ENCODE data around the gene SLC35A3. TPM values are rescaled to one million over a fixed set of nuclear protein-coding genes. Genes with fewer than 3 reads are reported as not detected.
A peak's percentile ranks its signal among the peaks of the same experiment; 100 is the strongest.
"Not testable (repeated sequence)": the region's sequence is repeated elsewhere in the genome, so short reads cannot be mapped to it uniquely, and the experiment has no call there.

The SLC35A3 gene
- total RNA-seq: 40.1 TPM

DNA sequence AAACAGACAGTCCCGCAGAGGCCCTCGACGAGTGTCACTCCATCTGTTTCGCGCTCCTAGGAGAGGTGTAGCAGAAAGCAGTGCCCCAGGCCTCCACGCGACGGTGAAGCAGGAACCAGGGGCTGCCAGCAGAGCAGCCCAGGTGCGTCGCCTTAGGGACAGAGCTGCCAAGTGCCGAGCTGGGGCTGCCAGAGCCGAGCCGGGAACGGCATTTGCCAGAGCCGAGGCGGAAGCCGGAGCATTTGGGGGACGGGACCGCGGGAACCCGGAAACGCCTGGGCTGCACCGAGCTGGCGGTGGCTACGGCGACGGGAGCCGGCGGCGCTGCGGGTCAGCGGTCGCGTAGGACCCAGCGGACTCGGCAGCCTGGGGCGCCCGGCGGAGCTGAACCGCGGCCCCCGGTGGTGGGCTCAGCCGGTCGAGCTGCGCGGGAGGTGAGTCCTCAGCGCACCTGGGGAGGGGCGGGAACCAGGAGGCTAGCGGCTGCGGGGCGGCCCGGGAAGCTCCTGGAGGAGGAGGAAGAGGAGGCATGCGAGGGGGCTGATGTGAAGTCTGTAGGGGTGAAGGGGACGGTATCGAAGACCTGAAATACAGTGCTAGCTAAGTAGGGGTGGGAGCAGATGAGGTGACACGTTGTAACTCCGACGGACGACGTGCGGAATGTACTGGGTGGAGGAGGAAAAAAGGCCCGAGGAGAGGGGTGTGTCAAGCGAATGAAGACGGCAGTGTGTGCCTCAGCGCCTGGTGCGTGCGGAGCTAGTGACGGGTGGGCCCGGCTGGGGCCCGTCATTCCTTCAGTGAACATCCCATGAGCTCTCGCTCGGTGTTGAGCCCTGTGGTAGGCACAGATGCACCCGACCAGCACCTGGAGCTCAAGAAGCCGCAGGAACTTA, at the start of gene SLC35A3:
Gene SLC35A3 (plus strand): TSS at position 268 of the 893 bp plus-strand sequence. CDS start 23,559 bp downstream, outside the sequence.
- DNase-seq: peak; percentile 82

DNA sequence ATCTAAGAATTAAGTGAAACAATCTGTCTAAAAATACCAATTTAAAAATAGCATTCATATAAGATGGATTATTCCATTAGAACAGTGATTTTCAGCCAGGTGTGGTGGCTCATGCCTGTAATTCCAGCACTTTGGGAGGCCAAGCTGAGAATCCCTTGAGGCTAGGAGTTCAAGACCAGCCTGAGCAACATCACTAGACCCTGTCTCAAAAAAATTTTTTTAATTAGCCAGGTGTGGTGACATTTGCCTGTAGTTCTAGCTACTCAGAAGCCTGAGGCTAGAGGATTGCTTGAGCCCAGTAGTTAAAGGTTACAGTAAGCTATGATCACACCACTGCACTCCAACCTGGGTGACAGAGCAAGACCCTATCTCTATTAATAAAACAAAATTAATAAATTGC, 35.0 kb upstream of the SLC35A3 start:
- no peak for DNase-seq

DNA sequence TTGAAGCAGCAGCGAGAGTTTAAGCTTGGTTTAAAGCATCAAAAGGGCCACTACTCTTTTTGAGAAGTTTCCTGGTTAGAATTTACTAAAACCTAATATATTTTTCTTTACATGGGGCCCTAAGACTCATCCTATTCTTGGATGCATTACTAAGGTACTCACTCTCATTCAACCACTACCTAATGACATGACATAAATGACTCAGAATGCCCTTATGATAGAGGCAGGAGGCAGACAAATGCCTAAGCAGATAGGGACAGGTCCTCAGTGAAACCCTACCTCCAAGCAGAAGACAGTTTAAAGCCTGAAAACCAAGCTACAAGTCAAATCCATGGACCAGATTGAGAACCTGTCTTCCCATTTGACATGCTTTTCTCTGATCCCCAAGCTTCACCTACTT, 34.3 kb upstream of the SLC35A3 start:
- DNase-seq: no peak

DNA sequence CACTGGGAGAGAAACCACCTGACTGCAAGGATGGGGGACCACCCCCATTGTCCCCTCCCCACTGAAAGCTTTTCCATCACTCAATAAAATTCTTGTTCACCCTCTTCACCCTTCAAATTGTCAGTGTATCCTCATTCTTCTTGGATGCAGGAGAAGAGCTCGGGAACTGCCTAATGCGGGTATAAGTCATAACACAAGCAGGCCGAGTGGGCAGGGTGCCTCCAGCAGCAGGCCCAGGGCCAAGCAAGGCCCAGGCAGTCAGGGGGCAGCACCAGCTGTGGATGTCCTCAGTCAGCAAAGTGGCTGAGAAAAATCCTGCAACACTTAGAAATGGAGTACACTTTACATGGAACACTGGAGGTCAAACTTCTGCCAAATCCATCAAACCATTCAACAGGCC, 33.7 kb upstream of the SLC35A3 start:
- DNase-seq: no peak

DNA sequence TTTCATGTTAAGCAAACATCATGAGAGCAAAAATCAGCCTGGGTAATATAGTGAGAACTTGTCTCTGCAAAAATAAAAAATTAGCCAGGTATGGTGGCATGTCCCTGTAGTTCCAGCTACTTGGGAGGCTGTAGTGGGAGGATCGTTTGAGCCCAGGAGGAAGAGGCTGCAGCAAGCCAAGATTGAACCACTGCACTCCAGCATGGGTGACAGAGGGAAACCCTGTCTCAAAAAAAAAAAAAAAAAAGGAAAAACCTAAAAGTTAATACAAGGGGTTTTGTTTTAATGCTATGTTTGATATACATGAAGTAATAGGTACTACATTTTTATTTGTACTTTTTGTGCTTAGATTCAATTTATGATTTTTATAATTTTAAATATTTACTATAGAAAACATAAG, 27.1 kb upstream of the SLC35A3 start:
- no peak for DNase-seq

DNA sequence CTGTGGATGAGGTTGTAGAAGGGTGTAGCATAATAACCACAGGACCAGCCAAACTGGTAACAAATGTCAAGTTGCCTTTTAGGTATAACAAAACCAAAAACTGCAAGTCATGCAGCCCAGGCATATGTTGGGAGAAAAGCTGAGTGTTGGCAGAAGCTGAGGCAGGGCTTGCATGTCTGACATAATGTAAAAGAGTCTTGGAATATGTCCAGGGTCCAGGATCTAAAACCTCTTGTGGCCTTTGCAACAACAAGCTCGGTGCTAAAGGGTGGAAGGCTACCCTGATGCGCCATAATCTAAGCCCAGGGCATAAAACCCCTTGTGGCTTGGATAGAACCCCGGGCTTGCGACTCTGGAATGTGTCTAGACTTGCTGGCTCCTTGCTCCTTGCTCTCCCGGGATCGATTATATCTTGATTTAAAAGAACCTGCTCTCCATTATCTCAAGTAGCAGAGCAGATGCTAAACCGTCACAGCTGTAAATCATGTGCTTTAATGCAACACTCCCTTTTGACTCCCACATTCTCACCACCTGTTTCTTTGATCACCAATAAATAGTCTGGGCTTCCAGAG, 26.5 kb upstream of the SLC35A3 start:
- peak; percentile 28 for DNase-seq

DNA sequence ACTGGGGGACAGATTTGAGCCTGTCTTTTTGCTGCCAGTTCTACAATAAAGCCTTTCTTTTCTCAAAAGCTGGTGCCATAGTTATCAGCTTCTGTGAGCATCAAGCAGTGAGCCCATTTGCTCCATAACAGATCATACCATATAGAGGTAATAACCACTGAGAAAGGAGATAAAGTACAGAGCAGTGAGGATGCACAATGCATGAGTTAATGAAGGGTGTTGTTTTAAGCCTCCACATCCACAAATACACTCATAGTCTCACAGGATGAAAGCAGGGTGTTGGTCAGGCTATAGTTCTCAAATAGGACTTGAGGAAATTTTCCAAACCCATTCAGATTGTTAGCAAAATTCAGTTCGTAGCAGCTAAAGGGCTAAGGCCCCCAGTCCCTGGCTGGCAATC, 25.6 kb upstream of the SLC35A3 start:
- no peak for DNase-seq

DNA sequence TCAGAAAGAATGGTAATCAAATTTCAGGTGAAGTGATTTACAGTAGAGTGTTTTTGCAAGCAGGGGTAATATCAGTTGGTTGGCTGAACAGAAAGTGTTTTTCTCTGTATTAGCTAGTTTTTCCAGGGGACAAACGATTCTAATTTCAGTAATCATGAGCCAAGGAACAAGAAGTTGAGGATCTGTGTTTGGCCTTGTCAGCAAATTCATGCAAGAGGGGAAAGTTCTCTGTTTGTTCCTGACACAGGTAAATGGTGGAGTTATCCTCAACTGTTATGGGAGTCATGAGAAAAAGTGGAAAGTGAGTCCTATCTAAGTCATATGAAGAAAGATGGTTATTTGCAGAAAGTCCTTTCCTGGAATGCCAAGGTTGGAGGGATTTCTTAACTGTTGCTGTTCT, 24.6 kb upstream of the SLC35A3 start:
- DNase-seq: no peak

DNA sequence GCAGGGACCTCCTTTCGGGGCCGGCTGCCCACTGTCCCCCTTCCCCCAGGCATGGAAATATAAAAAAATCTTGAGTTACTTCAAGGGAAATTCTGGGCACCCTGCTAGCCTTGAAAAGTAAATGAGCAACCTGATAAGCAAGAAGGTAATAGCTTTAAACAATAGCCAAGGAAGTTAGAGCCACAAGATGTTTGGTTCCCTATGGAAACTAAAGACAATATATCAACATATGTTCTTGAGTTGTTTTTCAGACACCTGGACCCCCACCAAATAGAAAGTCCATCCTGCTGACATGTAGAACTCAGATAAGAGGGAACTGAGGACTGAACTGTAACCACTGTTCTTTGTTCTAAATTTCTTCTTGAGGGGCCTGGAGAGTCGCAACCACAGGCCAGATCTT, 19.3 kb upstream of the SLC35A3 start:
- no peak for DNase-seq

DNA sequence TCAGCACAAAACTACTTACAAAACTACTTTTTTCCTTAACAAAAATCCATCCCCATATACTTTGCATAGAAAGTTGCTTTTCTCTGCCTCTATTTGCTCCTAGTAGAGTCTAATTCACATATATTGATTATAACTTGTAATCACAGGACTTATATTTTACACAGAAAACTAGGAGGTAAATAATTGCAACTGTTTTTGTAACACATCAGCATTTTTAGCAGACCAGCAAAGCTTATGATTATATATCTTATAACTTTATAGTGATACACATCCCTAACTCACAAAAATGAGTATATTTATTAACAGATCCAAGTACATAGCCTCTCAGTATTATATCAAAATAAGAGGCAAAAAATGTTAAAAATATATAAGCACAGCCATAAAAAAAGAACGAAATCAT, 17.3 kb upstream of the SLC35A3 start:
- DNase-seq: no peak

DNA sequence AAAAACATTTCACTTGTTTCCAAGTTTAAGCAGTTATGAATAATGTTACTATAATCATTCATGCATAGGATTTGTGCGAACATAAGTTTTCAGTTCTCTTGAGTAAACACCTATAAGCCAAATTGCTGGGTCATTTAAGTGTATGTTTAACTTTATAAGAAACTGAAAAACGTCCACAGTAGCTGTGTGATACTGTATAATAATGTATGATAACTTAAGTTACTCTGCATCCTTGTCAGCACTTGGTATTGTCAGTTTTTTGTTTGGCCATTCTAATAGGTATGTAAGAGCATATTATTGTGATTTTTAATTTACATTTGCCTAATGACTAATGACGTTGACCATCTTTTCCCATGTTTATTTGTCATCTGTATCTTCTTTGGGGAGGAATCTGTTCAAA, 14.4 kb upstream of the SLC35A3 start:
- no peak for DNase-seq

DNA sequence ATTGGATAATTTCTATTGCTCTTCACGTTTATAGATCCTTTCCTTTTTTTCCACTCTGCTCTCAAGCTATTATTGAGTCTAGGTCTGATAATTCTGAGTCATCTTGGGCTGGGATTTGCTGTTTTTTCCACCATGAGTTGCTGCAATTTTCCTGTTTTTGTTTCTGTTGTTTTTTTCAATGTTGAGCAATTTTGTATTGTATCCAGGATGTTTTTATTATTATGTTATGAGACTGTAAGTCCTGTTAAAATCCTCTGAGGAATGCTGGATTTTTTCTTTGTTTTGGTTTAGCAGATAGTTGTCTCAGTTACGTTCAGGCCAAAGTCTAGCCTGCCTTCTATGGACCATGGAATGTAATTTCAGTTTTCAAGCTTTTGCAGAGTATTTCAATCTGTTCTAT, 13.0 kb upstream of the SLC35A3 start:
- DNase-seq: no peak

DNA sequence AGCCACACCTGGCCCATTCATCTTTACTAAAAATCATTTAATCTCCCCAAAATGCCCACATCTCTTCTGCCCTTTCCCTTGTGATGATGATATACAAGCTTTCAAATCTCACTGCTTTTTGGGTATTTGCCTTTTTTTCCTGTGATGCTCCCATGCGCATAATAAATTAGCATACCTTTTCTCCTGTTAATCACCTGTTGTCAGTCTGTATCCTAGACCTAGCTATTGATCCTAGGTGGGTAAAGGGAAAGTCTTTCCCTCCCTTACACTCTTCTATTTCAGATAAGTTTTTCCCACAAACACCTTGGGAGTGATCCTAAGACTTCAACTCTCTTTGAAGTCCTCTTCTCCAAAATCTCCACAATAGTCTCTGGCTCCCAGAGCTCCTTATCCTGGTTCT, 12.0 kb upstream of the SLC35A3 start:
- no peak for DNase-seq

DNA sequence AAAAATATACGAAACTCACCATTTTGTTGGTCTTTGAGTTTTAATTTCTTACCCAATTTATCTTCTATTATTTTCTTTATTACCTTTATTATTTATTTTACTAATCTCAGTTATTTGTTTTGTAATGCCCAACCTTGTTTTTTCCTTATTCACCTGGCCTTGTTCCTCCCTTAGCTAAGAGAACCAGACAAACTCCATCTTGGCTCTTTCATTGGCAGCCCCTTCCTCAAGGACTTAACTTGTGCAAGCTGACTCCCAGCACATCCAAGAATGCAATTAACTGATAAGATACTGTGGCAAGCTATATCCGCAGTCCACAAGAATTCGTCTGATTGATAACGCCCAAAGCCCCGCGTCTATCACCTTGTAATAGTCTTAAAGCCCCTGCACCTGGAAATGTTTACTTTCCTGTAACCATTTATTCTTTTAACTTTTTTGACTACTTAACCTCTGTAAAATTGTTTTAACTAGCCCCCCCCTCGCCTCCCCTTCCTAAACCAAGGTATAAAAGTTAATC, 10.5 kb upstream of the SLC35A3 start:
- not testable (repeated sequence) for DNase-seq

DNA sequence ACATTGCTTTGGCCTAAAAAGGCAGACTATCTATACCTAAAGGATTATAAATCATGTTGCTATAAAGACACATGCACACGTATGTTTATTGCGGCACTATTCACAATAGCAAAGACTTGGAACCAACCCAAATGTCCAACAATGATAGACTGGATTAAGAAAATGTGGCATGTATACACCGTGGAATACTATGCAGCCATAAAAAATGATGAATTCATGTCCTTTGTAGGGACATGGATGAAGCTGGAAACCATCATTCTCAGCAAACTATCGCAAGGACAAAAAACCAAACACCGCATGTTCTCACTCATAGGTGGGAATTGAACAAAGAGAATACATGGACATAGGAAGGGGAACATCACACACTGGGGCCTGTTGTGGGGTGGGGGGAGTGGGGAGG, 9.5 kb upstream of the SLC35A3 start:
- DNase-seq: not testable (repeated sequence)

DNA sequence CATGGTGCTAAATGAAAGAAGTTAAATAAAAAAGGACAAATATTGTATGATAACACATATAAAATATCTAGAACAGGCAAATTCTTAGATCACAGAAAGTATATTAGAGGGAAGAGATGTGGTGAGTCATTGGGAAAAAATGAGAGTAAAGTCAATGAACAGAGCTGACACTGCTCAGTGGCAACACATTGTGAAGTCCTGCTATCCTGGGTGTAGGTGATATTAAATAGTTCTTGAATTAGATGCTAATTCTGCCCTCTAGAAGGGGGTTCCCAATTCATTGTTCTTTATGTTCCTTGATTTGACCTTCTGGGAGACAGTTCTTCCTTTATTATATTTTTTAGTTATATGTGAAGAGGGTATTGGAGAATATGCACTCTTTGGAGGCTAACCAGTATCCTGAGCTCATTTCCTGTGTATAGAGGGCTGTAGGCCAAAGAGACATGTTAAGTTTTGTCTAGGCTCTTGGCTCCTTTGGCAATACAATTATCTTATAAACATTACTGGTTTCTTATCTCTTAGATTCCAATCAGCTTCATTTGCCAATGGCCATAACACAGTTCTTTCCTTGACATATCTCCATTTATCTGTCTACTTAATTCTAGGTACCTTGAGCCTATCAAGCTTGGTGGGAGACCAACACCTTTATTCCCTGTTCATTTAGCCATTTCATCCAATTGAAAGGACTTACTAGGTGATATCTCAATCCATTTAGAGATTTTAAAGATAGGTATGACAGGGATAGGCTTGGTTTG, 6.6 kb upstream of the SLC35A3 start:
- DNase-seq: no peak

DNA sequence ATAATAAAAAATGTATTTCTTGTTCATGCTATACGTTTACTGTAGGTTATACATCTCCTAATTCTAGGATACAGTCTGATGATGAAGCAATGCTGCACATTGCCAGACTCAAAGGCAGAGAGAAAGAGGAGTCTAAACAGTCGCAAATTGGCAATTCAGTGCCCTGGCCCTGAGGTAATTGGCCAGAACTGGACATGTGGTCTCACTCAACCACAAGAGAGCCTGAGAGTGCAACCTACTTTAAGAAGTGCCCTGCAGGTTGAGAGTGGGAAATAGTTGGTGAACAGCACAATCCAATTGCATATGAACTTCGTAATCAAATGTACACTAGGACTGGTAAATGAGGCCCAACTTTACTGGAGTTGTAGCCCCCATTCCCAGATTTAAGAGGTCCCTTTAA, 5.0 kb upstream of the SLC35A3 start:
- no peak for DNase-seq

DNA sequence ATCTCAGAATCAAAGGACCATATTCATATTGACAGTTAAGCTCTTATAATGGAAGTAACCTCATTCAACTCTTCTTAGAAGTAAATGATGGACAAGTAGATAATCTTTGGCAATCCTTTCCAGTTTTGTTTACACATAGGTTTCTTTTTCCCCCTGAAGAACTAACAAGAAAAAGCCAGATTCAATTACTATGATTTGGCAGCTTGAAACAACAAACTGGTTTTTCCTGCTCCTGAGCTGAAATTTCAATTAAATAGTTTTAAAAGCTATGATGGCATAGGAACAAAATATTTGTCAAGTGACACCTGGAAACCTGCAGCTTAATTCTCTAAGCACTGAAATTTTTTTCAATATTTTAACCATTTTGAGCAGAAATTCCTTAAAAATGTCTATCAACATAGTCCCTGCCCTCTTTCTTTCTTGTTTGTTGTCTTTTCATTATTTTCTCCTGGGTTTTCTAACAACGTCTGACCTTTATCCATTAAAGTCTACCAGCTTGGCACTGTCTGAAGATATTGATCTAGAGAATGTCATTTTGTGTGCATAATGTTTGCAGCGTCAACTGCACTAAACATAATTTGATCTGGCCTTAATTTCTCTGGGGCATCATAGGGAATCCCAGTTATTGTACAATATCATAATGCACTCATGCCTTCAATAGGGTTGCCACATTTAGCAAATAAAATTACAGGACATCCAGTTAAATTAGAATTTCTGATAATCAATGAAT, 4.0 kb upstream of the SLC35A3 start:
- DNase-seq: peak; percentile 46

DNA sequence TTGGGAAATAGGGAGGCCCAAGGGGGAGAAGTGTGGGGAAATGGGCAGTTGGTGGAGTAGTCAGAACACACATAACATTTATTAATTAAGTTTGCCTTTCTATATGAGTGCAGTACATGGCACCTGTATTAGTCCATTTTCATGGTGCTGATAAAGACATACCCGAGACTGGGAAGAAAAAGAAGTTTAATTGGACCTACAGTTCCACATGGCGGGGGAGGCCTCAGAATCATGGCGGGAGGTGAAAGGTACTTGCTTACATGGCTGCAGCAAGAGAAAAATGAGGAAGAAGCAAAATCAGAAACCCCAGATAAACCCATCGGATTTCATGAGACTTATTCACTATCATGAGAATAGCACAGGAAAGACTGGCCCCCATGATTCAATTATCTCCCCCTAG, 1.6 kb upstream of the SLC35A3 start:
- no peak for DNase-seq

DNA sequence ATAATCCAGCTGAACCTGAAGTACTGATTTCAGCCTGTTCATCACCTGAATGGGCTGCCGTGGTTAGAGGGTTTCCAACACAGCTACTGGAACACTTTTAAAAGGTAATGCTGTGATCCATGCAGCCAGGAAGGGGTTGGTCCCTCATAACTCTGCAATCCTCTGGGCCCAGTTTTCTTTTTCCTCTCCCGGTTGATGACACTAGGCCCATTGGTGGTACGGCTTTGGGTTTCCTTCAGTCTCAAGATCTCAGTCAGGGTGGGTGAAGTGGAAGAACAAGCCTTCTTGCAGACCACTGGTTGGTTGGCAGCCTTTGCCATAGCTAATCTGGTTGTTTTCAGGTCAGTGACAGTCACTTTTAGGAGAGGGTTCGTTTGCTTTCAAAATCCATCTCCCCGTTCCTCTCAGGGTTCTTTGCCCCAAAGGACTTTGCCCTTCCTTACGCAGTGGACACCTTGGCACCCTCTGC, 502 bp upstream of the SLC35A3 start:
- DNase-seq: no peak

DNA sequence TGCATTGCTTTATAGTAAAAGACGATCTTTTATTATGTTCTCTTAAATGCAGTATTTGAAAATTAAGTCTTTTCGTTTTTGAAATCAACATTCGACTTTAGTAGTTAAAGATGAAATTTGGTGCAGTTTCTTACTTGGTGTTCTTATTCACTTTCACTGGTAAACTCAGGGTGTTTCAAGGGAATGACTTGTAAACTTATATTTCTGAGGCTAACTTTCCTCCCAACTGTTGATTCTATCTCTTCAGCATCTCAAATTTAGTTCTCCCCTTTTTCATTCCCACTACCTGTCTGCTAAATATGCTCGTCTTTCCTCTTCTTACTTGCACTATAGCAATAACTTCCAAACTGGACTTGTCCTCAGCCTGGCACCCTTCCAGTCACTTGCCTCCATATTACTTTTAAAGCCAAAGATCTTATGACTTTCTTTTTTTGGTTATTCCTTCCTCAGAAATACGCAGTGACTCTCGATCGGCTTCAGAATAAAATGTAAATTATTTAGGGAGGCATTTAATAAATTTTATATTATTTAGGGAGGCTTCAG, 988 bp downstream of the SLC35A3 start:
- peak; percentile 19 for DNase-seq

DNA sequence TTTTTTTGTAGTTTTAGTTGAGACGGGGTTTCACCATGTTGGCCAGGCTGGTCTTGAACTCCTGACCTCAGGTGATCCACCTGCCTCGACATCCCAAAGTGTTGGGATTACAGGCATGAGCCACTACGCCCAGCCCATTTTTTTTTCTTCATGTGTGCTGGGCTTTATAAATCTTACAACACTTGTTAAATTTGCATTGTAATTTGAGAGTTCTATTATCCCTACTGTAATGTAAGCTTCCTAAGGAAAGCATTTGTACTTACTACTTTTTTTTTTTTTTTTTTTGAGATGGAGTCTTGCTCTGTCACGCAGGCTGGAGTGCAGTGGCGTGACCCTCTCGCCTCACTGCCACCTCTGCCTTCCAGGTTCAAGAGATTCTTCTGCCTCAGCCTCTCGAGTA, 2.3 kb downstream of the SLC35A3 start:
- DNase-seq: not testable (repeated sequence)

Measured in tongue (tissue), 2 donors.